Sigmoid colon (tissue), 4 donors: ENCODE results near the gene SH3TC1.

Experiments used
- POLR2A ChIP-seq, 2 donors: fragments of 450-650 bp; IDR thresholded peaks; one replicate each; pipeline ENCODE4 v1.6.1; 2016; ENCODE audit warnings: antibody characterized with exemption in 2 of 2, mild to moderate bottlenecking in 2 of 2, moderate library complexity in 2 of 2
- POLR2AphosphoS5 ChIP-seq, 4 donors: sonication (generic); formaldehyde crosslinking; IDR thresholded peaks; one replicate each; pipeline ENCODE4 v1.6.1; 2017; ENCODE audit warnings: antibody characterized with exemption in 4 of 4

GRCh38 chr4:8286719-8287342 is 87.7 kb downstream of the SH3TC1 start:
- TF ChIP-seq POLR2AphosphoS5 (IDR thresholded peaks at IDR 0.05) (no peak), POLR2A (IDR thresholded peaks at IDR 0.05) (no peak)
